T-helper 17 cell (primary cell): ENCODE data around the gene PPM1H. TPM values are rescaled to one million over a fixed set of nuclear protein-coding genes. Genes with fewer than 3 reads are reported as not detected.
"Not testable (repeated sequence)": the region's sequence is repeated elsewhere in the genome, so short reads cannot be mapped to it uniquely, and the experiment has no call there.

Experiments
- ATAC-seq: fragments of 150-1000 bp; cut with Tn5 transposase; 2 replicates; pipeline ENCODE4 v1.10.0; 2021; ENCODE audit warnings: mild to moderate bottlenecking, moderate library complexity
- DNase-seq, 3 donors: peaks; one replicate each; pipeline versions ENCODE4 v3.0.0 to v3.0.0-alpha.2; 2020 to 2021
- H3K9me3 ChIP-seq: one replicate; pipeline ENCODE4 v1.7.0; 2013; ENCODE audit warnings: low read length, mild to moderate bottlenecking; ENCODE audit not compliant: control insufficient read depth, poor library complexity, severe bottlenecking
- H3K27ac Mint-ChIP-seq: one replicate; pipeline ENCODE4 v1.8.0; 2022; ENCODE audit warnings: mild to moderate bottlenecking, moderate library complexity, mixed read lengths
- H3K27me3 Mint-ChIP-seq: one replicate; pipeline ENCODE4 v1.8.0; 2022; ENCODE audit warnings: mixed read lengths
- H3K36me3 Mint-ChIP-seq: one replicate; pipeline ENCODE4 v1.8.0; 2022; ENCODE audit warnings: low read depth, mixed read lengths
- H3K4me1 Mint-ChIP-seq: one replicate; pipeline ENCODE4 v1.8.0; 2022; ENCODE audit warnings: mild to moderate bottlenecking, mixed read lengths
- H3K4me3 Mint-ChIP-seq: one replicate; pipeline ENCODE4 v1.8.0; 2022; ENCODE audit warnings: mild to moderate bottlenecking, moderate library complexity, mixed read lengths
- total RNA-seq, 4 donors: library from RNA in 2 of 4; stranded (reverse) in 2 of 4; gene quantifications; one replicate each; pipeline ENCODE4 v1.2.3 and lab custom pipeline; 2022 to 2026

PPM1H gene, protein sequence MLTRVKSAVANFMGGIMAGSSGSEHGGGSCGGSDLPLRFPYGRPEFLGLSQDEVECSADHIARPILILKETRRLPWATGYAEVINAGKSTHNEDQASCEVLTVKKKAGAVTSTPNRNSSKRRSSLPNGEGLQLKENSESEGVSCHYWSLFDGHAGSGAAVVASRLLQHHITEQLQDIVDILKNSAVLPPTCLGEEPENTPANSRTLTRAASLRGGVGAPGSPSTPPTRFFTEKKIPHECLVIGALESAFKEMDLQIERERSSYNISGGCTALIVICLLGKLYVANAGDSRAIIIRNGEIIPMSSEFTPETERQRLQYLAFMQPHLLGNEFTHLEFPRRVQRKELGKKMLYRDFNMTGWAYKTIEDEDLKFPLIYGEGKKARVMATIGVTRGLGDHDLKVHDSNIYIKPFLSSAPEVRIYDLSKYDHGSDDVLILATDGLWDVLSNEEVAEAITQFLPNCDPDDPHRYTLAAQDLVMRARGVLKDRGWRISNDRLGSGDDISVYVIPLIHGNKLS
- total RNA-seq = under 1 TPM in 1 of 2 donors, not detected in 1; 0.31 TPM
- total RNA-seq (lab: John Stamatoyannopoulos, UW) = 0.08 to 0.81 reads per million in 2 donors

DNA sequence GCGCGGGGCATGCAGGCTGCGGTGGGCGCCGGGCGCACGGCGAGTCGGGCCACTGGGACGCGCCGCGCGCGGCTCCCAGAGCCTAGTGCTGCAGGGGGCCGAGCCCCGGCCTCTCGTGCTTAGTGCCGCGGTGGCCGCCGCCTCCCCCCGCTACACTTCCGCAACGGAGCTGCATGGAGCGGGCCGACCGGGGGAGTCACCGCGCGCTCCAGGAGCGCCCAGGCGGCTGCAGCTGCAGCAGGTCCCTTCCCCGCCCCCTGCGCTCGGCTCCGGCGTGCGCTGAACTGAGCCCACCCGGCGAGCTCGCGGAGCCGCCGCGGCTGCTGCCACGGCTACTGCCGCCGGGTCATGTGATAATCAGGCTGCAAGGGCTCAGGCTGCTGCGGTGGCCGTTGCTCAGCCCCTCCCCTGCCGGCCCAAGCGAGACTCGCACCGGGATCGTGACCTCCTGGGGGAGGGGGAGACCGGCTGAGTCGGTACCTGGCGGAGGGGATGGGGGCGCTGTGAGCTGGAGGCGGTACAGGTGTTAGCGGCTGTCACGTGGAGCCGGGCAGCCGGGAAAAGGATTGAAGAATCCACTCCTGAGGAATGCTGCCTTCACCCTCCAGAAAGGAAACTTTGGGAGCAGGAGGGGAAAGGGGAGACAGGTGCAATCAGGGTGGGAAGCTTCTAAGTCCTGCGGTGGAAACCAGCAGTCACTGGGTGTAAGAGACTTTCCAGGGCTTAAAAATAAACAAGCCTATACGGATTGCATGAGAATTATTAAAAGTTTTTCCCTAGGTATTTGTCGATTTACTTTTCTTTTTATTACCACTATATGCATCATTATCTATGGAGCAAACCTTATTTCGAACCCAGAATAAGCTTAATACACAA lies at the start of gene PPM1H:
PPM1H (minus strand) TSS at position 352 of the 876 bp plus-strand sequence. CDS start 414 bp downstream, outside the sequence.
- no peak within 1 kb of the TSS for H3K27ac Mint-ChIP-seq
- no peak for DNase-seq
- peaks cover 12% of the 10 kb centered on the region for H3K4me1 Mint-ChIP-seq
- H3K27me3 Mint-ChIP-seq = peaks cover 35% of the 10 kb centered on the region
- H3K4me3 Mint-ChIP-seq = peak within 1 kb of the TSS; percentile 90
- peak; percentile 60 for ATAC-seq
- peaks cover 3% of the 10 kb centered on the region for H3K36me3 Mint-ChIP-seq
- no peaks in the 10 kb centered on the region for H3K9me3 ChIP-seq

DNA sequence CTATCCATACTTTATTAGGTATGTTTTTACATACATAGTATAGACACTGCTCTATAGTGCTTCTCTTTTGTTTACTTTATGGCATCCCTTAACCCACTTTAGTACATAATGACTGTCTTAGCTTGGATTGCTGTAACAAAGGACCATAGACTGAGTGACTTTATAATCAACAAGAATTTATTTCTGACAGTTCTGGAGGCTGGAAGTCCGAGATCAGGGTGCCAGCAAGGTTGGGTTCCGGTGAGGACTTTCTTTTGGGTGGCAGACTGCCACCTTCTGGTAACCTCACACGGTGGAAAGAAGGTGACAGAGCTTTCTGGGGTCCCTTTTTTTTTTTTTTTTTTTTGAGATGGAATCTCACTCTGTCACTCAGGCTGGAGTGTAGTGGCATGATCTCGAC lies 48.6 kb upstream of the PPM1H start:
- H3K36me3 Mint-ChIP-seq = no peaks in the 10 kb centered on the region

GRCh38 chr12:62978768-62979167 lies 43.8 kb upstream of the PPM1H start:
- no peaks in the 10 kb centered on the region for H3K9me3 ChIP-seq
- no peak overlapping the region for H3K4me3 Mint-ChIP-seq
- no peaks in the 10 kb centered on the region for H3K27me3 Mint-ChIP-seq
- no peaks in the 10 kb centered on the region for H3K36me3 Mint-ChIP-seq
- no peaks in the 10 kb centered on the region for H3K4me1 Mint-ChIP-seq
- H3K27ac Mint-ChIP-seq = no peak overlapping the region
- no peak for ATAC-seq
- no peak for DNase-seq

More for the DNA sequence above, 48.6 kb upstream of the PPM1H start:
- DNase-seq = no peak
- ATAC-seq = no peak
- Mint-ChIP-seq H3K27ac (no peak overlapping the region), H3K4me1 (no peaks in the 10 kb centered on the region), H3K27me3 (no peaks in the 10 kb centered on the region), H3K4me3 (no peak overlapping the region)
- no peaks in the 10 kb centered on the region for H3K9me3 ChIP-seq

DNA sequence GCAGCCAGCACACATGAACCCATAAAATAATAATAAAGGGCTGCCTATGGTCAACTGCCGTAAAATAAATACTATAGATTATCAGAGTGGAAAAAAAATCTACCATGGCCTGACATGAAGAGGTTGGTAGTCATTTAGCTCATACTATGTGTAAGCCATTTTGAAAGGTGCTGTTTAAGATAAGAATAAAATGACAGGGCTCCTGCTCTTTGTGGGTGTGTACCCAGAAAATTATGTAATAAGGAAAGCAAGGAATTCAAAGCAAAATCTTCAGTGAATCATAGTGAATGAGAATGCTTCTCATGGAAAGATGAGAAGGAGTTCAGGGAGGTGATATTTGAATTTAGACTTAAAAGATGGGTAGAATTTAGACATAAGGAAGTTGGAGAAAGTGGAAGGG lies 42.9 kb upstream of the PPM1H start:
- Mint-ChIP-seq H3K27ac (no peak overlapping the region), H3K36me3 (no peaks in the 10 kb centered on the region), H3K4me1 (no peaks in the 10 kb centered on the region), H3K27me3 (no peaks in the 10 kb centered on the region), H3K4me3 (no peak overlapping the region)
- DNase-seq = no peak
- H3K9me3 ChIP-seq = no peaks in the 10 kb centered on the region
- ATAC-seq = no peak

DNA sequence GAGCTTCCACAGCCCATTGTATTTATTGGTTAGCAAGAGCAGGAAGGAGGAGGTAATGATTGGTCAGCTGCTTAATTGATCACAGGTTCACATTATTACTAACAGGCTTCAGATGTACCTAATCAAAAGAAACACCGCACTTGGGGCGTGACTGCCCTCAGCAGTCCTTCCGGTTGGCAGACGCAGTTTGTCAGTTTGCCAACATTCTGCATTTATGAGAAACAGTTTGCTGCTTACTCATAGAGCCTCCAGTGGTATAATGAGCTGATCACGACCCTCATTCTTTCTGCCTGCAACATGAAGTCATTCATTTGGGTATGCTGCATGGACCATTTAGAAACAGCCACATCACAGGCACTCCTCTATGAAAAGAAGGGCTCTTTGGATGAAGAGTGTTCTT lies 42.5 kb upstream of the PPM1H start:
- Mint-ChIP-seq H3K4me1 (no peaks in the 10 kb centered on the region), H3K4me3 (no peak overlapping the region), H3K27me3 (no peaks in the 10 kb centered on the region), H3K27ac (no peak overlapping the region), H3K36me3 (no peaks in the 10 kb centered on the region)
- DNase-seq = no peak
- H3K9me3 ChIP-seq = no peaks in the 10 kb centered on the region
- no peak for ATAC-seq

DNA sequence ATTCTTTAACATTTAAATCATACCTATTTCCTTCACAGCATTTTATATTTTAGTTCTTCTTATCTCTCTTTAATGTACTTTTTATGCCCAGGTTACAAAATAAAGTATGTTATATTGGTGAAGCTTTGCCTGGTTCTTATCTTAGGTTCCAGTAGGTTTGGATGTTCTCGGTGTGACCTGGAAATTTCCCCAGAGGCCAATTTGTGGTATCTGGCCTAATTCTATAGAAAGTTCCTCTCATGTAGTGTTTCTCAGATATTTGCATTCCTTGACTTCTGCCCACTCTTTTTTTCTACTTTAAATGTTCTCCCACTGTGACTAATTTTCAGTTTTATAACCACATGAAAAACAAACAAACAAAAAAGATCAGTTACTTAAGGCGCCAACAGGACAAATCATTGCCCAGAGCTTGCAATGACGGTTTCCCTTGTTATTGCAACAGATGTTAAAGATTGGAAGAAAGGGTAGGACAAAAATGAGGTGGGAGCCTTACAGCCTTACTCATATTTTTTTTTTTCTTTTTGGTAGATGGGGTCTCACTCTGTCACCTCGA lies 41.2 kb upstream of the PPM1H start:
- Mint-ChIP-seq H3K27me3 (no peaks in the 10 kb centered on the region), H3K4me1 (no peaks in the 10 kb centered on the region), H3K27ac (no peak overlapping the region), H3K36me3 (no peaks in the 10 kb centered on the region), H3K4me3 (no peak overlapping the region)
- DNase-seq (no peak), ATAC-seq (no peak)
- H3K9me3 ChIP-seq = no peaks in the 10 kb centered on the region

DNA sequence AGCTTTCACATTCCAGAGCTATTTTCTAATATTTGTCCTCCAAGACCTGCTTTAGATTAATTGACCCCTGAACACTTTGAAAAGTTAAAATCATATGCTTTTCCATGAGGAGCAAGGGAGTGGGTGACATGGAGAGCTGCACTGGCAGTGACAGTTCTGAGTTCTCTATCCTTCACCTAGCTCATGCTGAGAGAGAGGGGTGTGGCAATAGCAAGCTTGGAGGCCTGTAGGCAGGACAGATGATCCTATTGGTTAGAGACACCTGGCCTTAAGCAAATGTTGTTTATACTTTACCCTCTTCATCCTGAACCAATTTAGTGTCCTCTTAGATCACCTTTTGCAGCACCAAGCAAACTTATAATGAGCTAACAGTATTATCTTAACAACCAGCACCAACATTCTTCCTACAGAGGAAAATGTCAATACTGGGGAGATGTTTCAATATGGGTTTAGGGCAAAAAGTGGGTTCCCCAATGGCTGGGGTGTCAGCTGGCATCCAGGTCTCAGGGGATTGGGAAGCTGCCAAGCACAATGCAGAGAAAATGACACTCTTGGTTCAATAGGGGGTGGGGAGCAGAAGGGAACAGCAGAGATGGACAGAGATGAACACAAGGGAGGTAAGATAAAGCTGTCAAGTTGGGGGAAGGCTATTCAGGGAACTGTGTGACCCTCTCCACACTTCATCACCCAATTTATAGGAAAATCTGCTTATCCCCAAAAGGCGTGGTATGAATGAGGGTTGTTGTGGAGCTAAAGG lies 37.0 kb upstream of the PPM1H start:
- DNase-seq (no peak), ATAC-seq (no peak)
- Mint-ChIP-seq H3K36me3 (no peaks in the 10 kb centered on the region), H3K4me3 (no peak overlapping the region), H3K4me1 (no peaks in the 10 kb centered on the region), H3K27me3 (no peaks in the 10 kb centered on the region), H3K27ac (no peak overlapping the region)
- H3K9me3 ChIP-seq = no peaks in the 10 kb centered on the region

DNA sequence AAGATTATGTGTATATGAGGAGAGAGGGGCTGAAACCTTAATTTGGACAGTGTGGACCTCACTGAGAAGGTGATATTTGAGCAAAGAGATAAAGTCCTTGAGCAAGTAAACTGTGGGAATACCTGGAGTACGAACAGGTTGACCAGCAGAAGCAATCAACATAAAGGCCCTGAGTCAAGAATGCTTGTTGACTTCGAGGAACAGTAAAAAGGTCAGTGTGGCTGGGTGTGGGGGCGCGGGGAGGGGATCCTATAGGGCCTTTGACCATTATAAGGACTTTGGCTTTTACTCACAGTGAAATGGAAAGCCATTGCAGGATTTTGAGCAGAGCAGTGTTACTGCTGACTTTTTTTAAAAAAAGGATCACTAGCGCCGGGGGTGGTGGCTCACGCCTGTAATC lies 34.7 kb upstream of the PPM1H start:
- H3K27me3 Mint-ChIP-seq = no peaks in the 10 kb centered on the region
- no peak overlapping the region for H3K4me3 Mint-ChIP-seq
- no peaks in the 10 kb centered on the region for H3K36me3 Mint-ChIP-seq
- H3K27ac Mint-ChIP-seq = no peak overlapping the region
- no peak for DNase-seq
- H3K4me1 Mint-ChIP-seq = no peaks in the 10 kb centered on the region
- no peaks in the 10 kb centered on the region for H3K9me3 ChIP-seq
- no peak for ATAC-seq

- Mint-ChIP-seq H3K4me1 (no peaks in the 10 kb centered on the region), H3K27me3 (no peaks in the 10 kb centered on the region), H3K27ac (no peak overlapping the region), H3K36me3 (no peaks in the 10 kb centered on the region), H3K4me3 (no peak overlapping the region)
- ATAC-seq = no peak
- DNase-seq = no peak
- no peaks in the 10 kb centered on the region for H3K9me3 ChIP-seq
Observed at GRCh38 chr12:62967701-62968100, 32.8 kb upstream of the PPM1H start.

DNA sequence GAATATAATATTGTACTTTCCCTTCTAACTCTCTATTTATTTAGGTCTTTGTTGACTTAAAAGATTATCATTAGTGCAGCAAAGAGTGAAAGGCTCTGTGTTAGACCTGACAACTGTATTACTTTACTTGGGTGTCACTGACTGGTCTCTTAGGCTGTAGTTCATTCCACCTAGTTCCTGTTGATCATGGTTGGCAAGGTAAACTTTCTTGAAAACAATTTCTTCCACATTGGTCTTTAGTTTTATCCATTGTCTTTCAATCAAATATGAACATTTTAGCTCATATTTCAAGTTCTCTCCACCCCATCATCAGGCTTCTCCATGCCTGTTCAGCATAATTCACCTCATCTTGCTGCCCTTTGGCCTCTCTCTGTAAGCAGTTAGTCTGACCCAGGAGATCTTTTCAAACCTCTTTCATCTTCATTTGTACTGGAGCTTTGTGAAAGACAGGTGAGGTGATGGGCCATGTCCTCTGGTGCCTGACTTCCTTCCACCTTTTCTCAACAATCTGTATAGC lies 32.1 kb upstream of the PPM1H start:
- H3K9me3 ChIP-seq = no peaks in the 10 kb centered on the region
- Mint-ChIP-seq H3K36me3 (no peaks in the 10 kb centered on the region), H3K27ac (no peak overlapping the region), H3K4me3 (no peak overlapping the region), H3K27me3 (no peaks in the 10 kb centered on the region), H3K4me1 (no peaks in the 10 kb centered on the region)
- DNase-seq (no peak), ATAC-seq (no peak)

DNA sequence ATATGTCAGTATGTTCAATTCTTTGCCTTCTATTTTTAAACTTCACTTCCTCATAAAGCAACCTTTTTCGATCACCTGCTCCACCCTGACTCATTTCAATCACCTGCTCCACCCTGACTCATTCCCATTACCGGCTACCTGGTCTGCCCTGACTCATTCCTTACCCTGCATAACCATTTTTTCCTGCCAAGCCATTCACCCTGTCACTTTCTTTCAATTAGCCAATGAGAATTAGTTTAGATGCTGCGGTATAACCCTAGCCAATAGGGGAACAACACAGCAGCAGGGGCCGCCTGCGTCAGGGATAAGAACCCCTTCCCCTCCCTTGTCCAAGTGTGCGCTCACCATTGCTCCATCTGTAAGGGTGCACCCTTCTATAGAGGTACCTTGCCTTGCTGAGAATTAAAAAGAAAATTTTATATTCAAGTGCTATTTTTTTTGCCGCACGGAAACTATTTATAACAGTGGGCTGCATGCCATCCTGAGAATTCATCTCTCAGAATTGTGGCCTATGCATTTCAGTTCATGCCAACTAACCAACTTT lies 31.6 kb upstream of the PPM1H start:
- not testable (repeated sequence) for H3K27ac Mint-ChIP-seq, H3K9me3 ChIP-seq, H3K4me1 Mint-ChIP-seq, H3K27me3 Mint-ChIP-seq, DNase-seq, H3K36me3 Mint-ChIP-seq, H3K4me3 Mint-ChIP-seq, ATAC-seq

DNA sequence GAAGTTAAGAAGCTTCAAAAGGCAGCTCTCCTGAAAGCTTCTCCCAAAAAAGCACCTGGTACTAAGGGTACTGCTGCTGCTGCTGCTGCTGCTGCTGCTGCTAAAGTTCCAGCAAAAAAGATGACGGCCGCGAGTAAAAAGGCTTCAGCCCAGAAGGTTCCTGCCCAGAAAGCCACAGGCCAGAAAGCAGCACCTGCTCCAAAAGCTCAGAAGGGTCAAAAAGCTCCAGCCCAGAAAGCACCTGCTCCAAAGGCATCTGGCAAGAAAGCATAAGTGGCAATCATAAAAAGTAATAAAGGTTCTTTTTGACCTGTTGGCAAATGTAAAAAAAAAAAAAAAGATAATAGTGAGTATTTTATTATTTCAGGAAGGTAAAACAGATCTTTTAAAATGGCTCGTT lies 30.8 kb upstream of the PPM1H start:
- not testable (repeated sequence) for H3K36me3 Mint-ChIP-seq, H3K4me3 Mint-ChIP-seq, H3K27ac Mint-ChIP-seq, H3K4me1 Mint-ChIP-seq, ATAC-seq, DNase-seq, H3K27me3 Mint-ChIP-seq, H3K9me3 ChIP-seq
